ENCODE data around the gene SH2D5. TPM values are rescaled to one million over a fixed set of nuclear protein-coding genes. Genes with fewer than 3 reads are reported as not detected.

Gene SH2D5
- total RNA-seq, 1 experiment from 2014 or later, result 1.1 TPM

DNA sequence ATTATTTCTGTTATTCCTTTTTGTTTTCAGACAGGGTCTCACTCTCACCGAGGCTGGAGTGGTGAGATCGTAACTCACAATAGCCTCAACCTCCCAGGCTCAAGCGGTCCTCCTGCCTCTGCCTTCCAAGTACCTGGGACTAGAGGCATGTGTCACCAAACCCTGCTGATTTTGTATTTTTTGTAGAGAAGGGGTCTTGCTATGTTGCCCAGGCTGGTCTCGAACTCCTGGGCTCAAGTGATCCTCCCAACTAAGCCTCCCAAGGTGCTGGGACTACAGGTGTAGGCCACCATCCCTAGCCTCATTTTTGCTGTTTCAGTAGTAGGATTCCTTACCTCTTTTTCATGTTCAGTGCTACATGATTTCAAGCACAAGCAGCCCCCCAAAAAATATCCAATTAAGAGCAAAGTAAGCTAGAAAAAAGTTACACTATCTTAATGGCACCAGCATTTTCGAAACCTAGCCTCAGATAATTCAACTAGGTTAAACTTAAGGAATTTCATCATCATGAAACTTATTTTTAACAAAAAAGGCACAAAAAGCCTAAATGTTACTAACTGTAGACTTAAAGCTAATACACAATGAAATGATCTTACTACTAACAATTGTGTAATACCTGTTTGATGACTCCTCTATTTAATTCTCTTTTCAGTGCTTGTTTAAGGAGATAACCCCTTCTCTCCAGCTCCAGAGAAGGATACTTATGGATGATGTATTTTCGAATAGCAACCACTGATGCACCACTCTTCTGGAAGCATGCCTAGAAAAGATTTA is 38.0 kb upstream of the SH2D5 start:
- CTCF ChIA-PET, result no interaction called here
- Histone ChIP-seq H3K36me3 (ENCODE audit: insufficient read depth, low read length, poor library complexity, severe bottlenecking) (peaks cover 100% of the 10 kb centered on the region), H3K27me3 (replicated peaks; ENCODE audit: insufficient read depth, low read depth, low read length, poor library complexity) (no peaks in the 10 kb centered on the region), H3K27ac (ENCODE audit: low read depth, low read length, poor library complexity, severe bottlenecking) (no peak overlapping the region), H3K4me1 (ENCODE audit: insufficient read depth, low read length, poor library complexity, severe bottlenecking) (no peaks in the 10 kb centered on the region), H3K4me3 (ENCODE audit: low read depth, low read length, poor library complexity, severe bottlenecking) (no peak overlapping the region), H3K9me3 (ENCODE audit: low read depth, low read length, poor library complexity, severe bottlenecking) (no peaks in the 10 kb centered on the region)
- intact Hi-C loops (cut with micrococcal nuclease; ENCODE audit: unreplicated experiment), result loop anchor here (10.0 kb wide), 1 partner anchor 424 kb away; no protein-coding TSS in a partner anchor
- POLR2A ChIA-PET (ENCODE audit: low non-redundant PET), result no interaction called here
- no peak for DNase-seq (ENCODE audit: low spot score)
- no peak for TF ChIP-seq EZH2 (IDR thresholded peaks at IDR 0.05; ENCODE audit: borderline replicate concordance, low read depth, low read length, poor library complexity, severe bottlenecking)
- TF ChIP-seq, protein P1, sequence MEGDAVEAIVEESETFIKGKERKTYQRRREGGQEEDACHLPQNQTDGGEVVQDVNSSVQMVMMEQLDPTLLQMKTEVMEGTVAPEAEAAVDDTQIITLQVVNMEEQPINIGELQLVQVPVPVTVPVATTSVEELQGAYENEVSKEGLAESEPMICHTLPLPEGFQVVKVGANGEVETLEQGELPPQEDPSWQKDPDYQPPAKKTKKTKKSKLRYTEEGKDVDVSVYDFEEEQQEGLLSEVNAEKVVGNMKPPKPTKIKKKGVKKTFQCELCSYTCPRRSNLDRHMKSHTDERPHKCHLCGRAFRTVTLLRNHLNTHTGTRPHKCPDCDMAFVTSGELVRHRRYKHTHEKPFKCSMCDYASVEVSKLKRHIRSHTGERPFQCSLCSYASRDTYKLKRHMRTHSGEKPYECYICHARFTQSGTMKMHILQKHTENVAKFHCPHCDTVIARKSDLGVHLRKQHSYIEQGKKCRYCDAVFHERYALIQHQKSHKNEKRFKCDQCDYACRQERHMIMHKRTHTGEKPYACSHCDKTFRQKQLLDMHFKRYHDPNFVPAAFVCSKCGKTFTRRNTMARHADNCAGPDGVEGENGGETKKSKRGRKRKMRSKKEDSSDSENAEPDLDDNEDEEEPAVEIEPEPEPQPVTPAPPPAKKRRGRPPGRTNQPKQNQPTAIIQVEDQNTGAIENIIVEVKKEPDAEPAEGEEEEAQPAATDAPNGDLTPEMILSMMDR (conservative IDR thresholded peaks at IDR 0.05; ENCODE audit: low read depth, low read length), result no peak
- BruUV-seq (replicated peaks), result no TSS peak

DNA sequence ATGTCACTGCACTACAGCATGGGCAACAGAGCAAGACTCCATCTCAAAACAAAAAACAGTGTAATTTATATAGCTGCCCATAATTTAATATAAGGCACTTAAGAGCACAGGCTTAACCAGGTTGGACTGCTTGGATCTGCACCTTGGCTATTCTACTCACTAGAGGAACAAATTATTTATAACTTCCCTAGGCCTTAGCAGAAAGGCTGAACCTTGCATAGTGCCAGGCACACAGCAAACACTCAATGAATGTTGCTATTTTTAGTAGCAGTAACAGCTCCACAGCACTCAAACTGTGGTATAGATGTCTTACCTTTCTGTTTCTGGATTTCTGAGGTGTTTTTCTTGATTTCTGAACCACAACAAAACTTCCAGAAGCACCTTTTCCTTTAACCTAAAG is 34.8 kb upstream of the SH2D5 start:
- no peaks in the 10 kb centered on the region for H3K4me1 ChIP-seq (ENCODE audit: insufficient read depth, low read length, poor library complexity, severe bottlenecking)
- ChIA-PET CTCF (no interaction called here), POLR2A (ENCODE audit: low non-redundant PET) (no interaction called here)
- H3K27me3 ChIP-seq (replicated peaks; ENCODE audit: insufficient read depth, low read depth, low read length, poor library complexity), result no peaks in the 10 kb centered on the region
- no TSS peak for BruUV-seq (replicated peaks)
- intact Hi-C loops (cut with micrococcal nuclease; ENCODE audit: unreplicated experiment), result no loop called here
- H3K9me3 ChIP-seq (ENCODE audit: low read depth, low read length, poor library complexity, severe bottlenecking), result no peaks in the 10 kb centered on the region
- no peak for TF ChIP-seq EZH2 (IDR thresholded peaks at IDR 0.05; ENCODE audit: borderline replicate concordance, low read depth, low read length, poor library complexity, severe bottlenecking)
- TF ChIP-seq, protein P1 (conservative IDR thresholded peaks at IDR 0.05; ENCODE audit: low read depth, low read length), result no peak
- H3K27ac ChIP-seq (ENCODE audit: low read depth, low read length, poor library complexity, severe bottlenecking), result no peak overlapping the region
- DNase-seq (ENCODE audit: low spot score), result no peak
- peaks cover 100% of the 10 kb centered on the region for H3K36me3 ChIP-seq (ENCODE audit: insufficient read depth, low read length, poor library complexity, severe bottlenecking)
- no peak overlapping the region for H3K4me3 ChIP-seq (ENCODE audit: low read depth, low read length, poor library complexity, severe bottlenecking)

- H3K36me3 ChIP-seq (ENCODE audit: insufficient read depth, low read length, poor library complexity, severe bottlenecking), result peaks cover 98% of the 10 kb centered on the region
- no peaks in the 10 kb centered on the region for H3K27me3 ChIP-seq (replicated peaks; ENCODE audit: insufficient read depth, low read depth, low read length, poor library complexity)
- H3K4me1 ChIP-seq (ENCODE audit: insufficient read depth, low read length, poor library complexity, severe bottlenecking), result no peaks in the 10 kb centered on the region
- TF ChIP-seq, protein P1 (conservative IDR thresholded peaks at IDR 0.05; ENCODE audit: low read depth, low read length), result no peak
- no peak for TF ChIP-seq EZH2 (IDR thresholded peaks at IDR 0.05; ENCODE audit: borderline replicate concordance, low read depth, low read length, poor library complexity, severe bottlenecking)
- BruUV-seq (replicated peaks), result no TSS peak
- no peak for DNase-seq (ENCODE audit: low spot score)
- no peak overlapping the region for H3K27ac ChIP-seq (ENCODE audit: low read depth, low read length, poor library complexity, severe bottlenecking)
- intact Hi-C loops (cut with micrococcal nuclease; ENCODE audit: unreplicated experiment), result no loop called here
- CTCF ChIA-PET, result no interaction called here
- no peaks in the 10 kb centered on the region for H3K9me3 ChIP-seq (ENCODE audit: low read depth, low read length, poor library complexity, severe bottlenecking)
- H3K4me3 ChIP-seq (ENCODE audit: low read depth, low read length, poor library complexity, severe bottlenecking), result no peak overlapping the region
- POLR2A ChIA-PET (ENCODE audit: low non-redundant PET), result no interaction called here
Observed at GRCh38 chr1:20763417-20763816, 30.9 kb upstream of the SH2D5 start.

Data from A673 (cell line).